ENCODE measurements around the gene ATP5F1B.
A peak's percentile ranks its signal among the peaks of the same experiment; 100 is the strongest.

Gene ATP5F1B

GRCh38 chr12:56616244-56616643, 29.5 kb downstream of the ATP5F1B start:
- no peak for DNase-seq

GRCh38 chr12:56614627-56615026, 31.2 kb downstream of the ATP5F1B start:
- DNase-seq: no peak

GRCh38 chr12:56604355-56604754, 41.4 kb downstream of the ATP5F1B start:
- no peak for DNase-seq

GRCh38 chr12:56602239-56602638, 43.5 kb downstream of the ATP5F1B start:
- no peak for DNase-seq

GRCh38 chr12:56601503-56601902, 44.3 kb downstream of the ATP5F1B start:
- peak; percentile 11 for DNase-seq

GRCh38 chr12:56600753-56601152, 45.0 kb downstream of the ATP5F1B start:
- DNase-seq: no peak

- DNase-seq: no peak
These were observed 46.0 kb downstream of the ATP5F1B start for GRCh38 chr12:56599797-56600196.

- no peak for DNase-seq
These were observed 46.7 kb downstream of the ATP5F1B start for GRCh38 chr12:56599041-56599440.

GRCh38 chr12:56596815-56597214, 49.0 kb downstream of the ATP5F1B start:
- no peak for DNase-seq

- DNase-seq: peak; percentile 55
These were observed 51.7 kb downstream of the ATP5F1B start for GRCh38 chr12:56593909-56594621.

GRCh38 chr12:56591961-56592360, 53.8 kb downstream of the ATP5F1B start:
- no peak for DNase-seq

GRCh38 chr12:56591126-56591525, 54.7 kb downstream of the ATP5F1B start:
- DNase-seq: no peak

- no peak for DNase-seq
These were observed 55.5 kb downstream of the ATP5F1B start for GRCh38 chr12:56590237-56590830.

GRCh38 chr12:56589783-56590182, 56.0 kb downstream of the ATP5F1B start:
- no peak for DNase-seq

Data from stimulated activated CD4-positive, alpha-beta T cell treated with anti-CD3 and anti-CD28 coated beads, Interleukin-1b, Interleukin-23, amount 100 ng/mL, for 48 hours (primary cell).